ENCODE results near the gene ALDOC.

The ALDOC gene

DNA sequence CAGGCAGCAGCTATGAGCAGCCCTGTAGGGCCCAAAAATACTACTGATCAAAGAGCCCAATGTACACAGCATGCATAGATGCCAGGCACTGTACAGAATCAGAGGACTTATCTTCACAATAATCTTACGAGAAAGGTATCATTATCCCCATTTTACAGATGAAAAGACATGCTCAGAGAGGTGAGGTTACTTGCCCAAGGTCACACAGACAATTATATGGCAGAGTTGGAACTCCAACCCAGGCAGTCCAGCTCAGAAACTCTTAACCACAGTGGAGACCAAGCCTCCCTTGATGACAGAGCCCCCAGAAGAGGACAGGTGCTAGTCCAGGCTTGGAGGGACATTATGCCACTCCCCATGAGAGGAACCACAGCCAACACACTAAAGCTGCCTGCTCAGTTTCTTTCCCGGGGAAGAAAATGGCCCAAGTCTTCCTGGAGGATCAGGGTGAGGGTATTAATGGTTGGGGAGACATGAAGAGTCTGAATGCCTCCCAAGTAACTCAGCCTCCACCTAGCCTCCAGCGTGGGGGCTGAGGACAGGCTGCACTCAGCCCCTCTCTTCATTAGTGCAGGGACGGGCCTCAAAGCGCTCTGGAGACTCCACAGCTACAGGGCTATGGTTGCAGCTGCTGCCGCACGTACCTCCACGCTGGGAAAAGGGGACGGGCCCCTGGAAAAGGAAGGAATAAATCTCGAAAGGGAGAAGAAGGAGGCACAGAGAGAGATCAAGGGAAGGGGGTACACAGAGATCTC, 25.1 kb downstream of the ALDOC start:
- no peak for DNase-seq

DNA sequence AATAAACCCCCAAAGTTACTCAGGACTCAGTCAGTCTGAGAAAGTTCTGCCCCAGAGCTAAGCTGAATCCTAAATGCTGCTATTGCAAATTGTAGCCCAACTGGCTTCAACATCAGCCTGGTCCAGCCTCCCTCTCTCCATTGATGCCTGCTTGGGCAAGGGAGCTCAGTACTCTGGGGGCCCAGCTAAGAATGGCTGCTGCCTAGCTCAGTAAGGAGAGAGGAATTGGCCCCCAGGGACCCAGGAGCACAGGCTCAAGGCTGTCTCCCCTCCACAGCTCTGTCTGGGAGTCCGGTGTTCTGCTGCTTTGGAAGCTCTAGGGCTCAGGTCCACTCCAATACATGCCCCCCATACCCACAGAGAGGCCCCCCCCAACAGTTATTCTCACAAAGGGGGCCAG, 25.8 kb downstream of the ALDOC start:
- DNase-seq, result no peak

DNA sequence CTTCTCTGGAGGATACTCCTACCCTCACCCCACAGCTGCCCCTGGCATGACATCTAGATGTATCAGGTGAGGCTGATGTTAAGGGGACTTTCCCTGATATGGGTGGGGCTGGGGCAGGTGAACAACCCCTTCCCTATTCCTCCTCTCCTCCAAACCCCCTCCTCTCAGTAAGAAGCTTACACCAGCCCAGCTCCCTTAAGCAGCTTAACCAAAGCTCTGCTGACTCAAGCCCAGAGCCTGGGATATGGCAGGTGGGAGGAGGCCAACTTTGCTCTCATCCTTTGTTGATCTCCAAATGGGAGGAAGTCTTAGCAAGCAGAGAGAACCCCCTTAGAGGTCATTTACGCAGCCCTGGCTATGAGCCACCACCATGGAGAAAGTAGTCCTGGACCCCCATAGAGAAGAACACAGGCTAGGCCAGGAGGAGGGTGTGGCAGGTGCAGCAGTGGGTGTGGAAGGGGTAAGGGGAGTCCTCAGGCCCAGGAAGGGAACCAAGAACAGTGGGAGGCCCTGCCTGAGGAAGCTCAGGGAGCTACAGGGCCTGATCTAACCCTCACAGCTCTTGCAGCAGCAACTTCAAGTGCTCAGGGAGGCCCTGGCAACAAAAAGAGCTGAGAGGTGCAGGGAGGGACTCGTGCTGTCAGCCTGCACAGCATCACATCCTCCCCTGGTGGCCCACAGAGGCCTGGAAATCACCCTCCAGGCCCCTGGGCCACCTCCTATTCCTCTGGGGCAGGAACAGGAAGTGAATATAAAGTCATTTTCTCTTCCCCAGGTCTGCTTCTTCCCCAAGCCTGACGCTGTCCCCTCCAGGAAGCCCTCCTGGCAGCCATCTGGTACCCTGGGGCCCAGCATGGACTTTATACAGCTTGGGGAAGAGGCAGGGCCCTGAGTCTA, 27.2 kb downstream of the ALDOC start:
- DNase-seq, result no peak

DNA sequence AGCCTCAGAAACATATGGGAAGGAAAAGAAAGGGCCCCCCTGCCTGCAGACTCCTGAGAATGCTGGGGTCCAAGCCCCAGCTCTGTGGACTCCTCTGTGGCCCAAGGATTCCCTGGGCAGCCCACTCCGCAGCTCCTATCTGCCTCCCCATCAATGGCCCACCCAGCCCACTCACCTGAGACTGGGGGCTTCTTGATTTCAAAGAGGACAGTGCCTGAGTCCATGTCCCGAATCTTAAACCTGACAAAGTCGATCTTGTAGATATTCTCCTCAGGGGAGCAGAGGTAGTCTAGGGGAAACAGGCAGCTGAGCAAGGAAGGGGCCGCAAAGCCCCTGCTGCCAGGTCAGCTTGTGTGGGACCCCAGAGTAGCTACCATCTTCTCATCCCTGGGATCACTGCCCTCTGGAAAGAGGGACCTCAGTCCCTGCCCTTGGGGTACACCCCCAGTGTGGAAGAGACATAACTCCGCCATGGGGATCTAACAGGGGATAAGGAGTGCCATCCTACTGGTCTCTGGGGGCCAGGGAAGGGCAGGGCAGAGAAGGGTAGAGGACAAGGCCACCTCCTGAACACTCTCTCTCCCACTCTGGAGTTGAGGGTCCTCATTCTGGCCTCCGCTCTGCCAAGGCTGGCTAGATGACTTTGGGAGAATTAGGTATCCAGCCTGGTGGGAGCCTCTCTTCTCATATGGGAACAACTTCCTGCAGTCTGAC, 28.1 kb downstream of the ALDOC start:
- no peak for DNase-seq

DNA sequence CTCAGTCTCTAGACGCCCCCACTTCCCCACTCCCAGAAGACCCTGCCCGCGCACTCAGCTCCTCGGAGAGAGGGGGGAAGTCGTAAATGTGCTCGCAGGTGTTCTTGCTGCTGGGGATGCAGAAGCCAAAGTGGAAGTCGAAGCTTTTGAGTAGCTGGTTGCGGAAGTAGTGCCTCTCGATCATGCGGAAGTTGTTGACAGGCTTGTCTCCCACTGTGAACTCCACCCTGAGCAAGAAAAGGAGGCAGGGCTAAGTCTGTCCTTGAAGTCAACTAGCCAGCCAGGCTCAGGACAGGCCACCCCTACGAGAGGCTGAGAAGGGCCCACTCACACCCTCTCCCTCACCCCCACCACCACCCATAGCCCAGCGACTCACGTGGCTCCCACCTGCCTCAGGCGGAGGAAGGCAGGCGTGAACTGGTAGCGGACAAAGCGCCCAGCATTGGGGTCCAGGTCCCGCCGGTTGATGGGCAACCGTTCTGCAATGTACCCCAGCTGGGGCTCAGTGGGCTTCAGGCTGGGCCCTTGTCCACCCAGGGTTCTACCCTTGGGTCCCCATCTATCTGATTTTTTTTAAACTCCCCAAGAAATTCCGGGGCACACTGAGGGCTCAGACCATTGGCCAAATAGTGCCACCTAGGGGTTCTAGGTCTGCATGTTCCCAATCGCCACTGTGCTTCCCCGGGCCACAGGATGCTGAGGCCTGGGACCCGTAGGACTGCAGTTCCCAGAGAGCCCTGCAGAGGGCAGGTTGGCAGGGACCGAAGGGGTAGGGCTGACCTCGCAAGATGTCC, 28.9 kb downstream of the ALDOC start:
- DNase-seq, result no peak

DNA sequence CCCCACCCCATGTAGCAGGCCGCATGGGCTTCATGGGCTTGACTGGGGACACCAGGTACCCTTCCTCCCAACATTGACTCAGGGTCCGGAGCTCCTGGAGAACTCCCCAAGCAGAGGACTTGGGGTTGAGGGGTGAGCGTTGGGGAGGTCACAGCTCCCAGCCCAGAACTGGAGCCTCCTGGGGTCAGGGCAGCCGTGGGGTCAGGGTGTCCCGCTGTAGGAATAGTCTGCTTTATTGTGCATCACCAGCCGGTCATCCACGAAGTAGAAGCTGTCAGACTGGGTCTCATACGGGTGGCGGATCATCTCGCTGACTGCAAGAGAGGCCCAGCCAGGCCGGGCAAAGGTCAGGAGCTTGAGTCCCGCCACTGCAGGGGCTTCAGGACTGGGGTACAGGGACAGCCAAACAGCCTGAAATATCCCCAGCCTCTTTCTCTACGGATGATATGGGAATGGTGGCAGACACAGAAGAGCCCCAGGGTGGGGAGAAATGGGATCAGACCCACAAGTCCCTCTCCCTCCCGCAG, 29.5 kb downstream of the ALDOC start:
- DNase-seq, result no peak

DNA sequence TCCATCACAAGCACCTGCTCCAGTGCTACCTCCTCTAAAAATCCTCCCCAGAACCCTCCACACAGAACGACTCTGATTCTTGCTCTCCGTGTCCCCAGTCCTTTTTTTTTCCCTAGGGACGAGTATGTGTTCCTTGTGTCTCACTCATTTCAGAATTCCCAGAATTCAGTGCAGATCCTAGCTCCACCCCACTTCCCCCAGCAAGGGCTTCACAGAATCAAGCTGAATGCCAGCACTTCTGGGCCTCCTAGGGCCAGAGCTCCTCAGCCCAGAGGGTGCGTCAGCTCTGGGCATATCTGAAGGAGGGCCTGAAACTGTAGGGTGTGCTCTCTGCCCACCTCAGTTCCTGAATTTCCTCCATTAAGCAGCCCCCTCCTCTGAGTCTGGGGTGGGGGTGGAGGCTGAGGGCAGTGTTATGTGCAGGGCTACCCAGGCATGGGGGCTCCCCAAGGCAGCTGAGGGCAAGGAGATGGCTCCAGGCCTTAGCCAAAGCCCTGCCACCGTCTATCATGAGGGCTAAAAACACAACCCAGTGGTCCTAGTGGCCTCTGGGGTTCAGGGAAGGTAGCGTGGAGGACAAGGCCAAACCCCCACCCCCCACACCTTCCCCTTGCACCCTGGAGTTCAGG, 30.8 kb downstream of the ALDOC start:
- no peak for DNase-seq

DNA sequence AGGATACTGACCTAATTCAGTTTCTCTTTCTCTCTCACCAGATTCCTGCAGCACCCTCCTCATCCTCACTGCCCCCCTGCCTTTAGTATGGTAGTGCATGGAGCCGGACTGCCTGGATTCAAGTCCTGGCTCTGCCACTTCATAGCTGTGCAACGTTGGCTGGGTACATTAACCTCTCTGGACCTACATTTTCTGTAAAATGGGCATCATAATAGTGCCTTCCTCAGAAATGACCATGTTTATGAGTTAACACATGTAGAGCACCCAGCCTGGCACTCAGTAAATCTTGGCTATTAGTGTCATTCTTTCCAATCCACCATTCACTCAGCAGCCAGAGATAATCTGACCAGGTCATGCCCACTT, 31.6 kb downstream of the ALDOC start:
- no peak for DNase-seq

DNA sequence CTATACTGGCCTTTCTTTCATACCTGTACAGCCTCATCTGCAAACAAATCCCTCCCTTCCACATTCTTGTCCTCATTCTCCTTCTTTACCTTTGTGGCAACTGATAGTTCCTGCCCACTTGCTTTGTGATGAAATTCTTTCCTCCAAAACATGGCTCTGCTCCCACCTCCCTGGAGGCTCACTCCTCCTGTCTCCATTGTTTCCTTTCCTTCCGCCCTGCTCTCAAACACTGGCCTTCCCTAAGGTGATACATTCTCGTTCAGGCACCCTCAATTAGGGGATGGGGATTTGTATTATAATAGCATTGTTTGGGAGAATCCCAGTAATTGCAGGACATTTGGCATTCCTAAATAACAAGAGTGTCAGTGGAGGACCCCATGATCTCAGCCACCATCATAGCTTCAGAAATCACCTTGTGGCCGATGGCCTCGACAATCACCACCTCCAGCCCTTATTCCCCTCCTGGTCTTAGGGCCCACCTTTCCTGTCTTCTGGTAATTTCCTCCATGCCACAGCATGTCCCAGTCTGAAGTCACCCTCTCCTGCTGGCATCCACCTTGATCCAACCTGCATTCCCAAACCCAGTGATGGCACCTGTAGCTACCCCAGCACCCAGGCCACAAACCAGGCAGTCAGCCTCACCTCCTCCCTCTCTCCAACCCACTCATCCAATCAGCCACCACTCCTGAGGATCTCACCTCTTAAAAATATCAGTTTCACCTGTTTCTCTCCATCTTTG, 32.1 kb downstream of the ALDOC start:
- DNase-seq, result no peak

DNA sequence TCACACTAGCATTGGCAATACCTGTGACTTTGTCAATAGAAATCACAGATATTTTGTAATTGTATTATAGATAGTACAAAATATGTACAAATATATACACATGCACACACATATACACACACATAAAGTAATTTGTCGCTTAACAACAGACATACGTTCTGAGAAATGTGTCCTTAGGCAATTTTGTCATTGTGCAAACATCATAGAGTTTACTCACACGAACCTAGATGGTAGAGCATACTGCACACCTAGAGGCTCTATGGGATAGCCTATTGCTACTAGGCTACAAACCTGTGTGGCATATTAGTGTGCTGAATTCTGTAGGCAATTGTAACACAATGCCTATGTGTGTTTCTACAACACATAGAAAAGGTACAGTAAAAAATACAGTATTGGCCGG, 35.3 kb downstream of the ALDOC start:
- no peak for DNase-seq

DNA sequence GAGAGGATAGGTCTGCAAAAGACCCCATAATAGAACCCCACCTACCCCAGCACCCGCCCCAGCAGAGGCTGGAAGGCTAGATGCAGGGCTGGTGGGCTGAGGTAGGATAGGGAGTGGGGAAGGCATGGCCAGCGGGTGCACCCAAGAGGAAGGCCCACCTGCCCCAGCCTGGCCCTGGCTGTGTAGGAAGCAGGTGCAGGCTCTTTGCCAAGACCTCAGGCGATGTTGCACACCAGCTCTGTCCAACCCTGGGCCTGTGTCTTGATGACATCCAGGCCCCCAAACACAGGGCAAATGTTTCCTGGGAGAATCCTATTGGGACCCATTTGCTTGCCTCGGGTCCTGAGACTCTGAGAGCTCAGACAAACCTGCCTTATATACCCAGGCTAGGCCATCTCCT, 36.5 kb downstream of the ALDOC start:
- no peak for DNase-seq

DNA sequence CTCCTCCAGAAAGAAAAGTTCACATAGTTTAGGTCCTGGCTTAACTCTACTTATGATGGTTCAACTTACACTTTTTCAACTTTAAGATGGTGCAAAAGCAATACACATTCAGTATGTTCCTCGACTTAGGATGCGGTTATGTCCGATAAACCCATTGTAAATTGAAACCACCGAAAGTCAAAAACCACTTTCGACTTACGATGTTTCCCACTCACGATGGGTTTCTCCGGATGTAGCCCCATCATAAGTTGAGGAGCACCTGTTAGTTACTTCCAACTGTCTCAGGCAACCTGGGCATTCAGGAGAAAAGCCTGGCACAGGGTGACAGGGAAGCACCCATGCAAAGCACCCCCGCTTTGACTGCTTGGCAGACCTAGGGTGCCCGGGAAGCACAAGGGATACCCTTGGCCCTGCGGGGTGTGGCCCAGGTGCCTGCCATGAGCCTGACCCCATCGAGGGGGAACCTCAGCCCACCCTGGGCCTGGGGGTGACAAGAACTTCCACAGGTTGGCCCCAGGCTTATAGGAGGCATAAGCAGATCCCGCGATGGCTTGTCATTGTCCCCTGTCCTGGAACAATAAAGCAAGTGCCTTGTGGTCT, 38.3 kb downstream of the ALDOC start:
- no peak for DNase-seq

DNA sequence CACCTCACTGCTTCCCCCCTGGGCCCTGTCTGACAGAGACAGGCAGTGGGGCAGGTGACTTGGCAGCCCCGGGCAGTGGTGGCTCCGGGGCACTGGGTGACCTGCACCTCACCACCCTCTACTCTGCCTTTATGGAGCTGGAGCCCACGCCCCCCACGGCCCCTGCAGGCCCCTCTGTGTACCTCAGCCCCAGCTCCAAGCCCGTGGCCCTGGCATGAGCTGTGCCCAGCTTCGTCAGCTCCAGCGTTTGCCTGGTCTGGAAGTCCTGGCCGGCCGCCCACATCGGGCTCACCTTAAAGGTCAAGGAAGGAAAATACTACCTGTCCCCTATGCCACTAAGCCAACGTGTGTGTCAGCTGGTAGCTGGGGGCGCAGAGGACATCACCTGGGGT, 39.5 kb downstream of the ALDOC start:
- no peak for DNase-seq

DNA sequence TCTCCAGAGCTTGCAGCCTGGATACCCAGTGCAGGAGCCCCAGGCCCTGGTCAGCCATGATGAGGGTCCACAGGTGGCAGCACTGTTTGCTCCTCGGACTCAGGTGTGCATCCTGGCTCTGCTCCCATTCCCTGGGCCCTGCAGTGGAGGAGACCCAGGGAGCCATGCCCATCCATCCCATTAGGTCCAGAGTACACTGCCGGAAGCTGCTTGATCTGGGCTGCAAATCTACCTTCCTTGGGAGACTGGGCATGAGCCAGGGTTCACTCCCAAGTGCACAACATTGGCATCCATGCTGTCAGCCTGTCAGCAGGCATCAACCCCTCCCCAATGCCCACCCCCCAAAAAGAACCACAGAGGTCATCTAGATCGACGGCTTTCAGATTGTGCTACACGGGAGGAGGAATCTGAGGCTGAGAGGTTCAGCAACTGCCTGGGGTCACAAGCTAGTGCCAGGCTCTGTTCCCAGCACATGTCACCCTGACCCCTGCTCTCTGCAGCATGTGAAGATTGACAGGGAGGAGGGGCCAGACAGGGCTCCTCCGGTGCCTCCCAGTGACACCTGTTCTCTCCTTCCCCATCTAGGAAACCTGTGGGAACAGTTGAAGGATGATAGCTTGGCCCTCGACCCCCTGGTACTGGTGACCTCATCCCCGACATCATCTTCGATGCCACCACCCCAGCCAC, 40.0 kb downstream of the ALDOC start:
- no peak for DNase-seq

DNA sequence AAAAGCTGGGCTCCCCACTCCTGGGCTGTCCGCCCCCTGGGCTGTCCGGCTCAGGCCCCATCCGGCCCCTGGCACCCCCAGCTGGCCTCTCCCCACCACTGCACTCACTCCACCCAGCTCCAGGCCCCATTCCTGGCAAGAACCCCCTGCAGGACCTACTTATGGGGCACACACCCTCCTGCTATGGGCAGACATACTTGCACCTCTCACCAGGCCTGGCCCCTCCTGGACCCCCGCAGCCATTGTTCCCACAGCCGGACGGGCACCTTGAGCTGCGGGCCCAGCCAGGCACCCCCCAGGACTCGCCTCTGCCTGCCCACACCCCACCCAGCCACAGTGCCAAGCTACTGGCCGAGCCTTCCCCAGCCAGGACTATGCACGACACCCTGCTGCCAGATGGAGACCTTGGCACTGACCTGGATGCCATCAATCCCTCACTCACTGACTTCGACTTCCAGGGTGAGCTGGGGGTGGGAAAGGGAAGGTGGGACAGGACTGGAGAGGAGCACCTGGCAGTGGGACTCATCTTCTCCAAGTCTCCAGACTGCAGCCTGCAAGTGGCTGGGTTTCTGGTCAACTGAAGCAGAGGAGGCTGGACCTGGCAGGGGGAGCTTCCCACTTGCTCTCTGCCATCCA, 41.8 kb downstream of the ALDOC start:
- no peak for DNase-seq

DNA sequence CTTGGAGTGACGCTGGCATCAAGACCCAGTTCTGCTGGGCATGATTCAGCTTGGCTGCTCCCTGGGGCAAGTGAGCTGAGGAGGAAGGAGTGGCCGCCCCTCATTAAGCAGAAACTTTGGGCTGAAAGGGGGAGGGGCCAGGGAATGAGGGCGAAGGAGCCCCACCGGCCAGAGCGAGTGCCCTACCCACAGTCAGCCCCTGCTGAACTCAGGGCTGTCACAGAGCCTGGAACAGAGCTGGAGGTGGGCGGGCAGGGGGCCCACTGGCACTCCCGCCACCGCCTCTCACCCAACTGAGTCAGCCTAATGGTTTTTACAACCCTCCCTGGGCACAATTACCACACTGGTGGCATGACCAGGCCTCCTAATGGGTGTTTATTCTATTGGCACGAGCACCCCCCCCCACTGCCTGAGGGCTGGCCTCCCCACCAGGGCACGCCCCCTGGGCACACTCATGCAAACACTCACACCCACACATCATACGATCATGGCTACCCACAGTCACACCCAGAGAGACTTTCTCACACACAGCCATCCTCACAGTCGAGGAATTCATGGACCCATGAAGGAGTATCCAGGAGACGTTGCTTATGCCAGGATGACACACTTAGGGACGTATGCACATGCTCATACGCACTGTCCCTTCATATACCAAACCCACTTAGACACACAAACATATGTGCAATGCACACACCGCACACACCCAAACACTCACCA, 43.4 kb downstream of the ALDOC start:
- no peak for DNase-seq

DNA sequence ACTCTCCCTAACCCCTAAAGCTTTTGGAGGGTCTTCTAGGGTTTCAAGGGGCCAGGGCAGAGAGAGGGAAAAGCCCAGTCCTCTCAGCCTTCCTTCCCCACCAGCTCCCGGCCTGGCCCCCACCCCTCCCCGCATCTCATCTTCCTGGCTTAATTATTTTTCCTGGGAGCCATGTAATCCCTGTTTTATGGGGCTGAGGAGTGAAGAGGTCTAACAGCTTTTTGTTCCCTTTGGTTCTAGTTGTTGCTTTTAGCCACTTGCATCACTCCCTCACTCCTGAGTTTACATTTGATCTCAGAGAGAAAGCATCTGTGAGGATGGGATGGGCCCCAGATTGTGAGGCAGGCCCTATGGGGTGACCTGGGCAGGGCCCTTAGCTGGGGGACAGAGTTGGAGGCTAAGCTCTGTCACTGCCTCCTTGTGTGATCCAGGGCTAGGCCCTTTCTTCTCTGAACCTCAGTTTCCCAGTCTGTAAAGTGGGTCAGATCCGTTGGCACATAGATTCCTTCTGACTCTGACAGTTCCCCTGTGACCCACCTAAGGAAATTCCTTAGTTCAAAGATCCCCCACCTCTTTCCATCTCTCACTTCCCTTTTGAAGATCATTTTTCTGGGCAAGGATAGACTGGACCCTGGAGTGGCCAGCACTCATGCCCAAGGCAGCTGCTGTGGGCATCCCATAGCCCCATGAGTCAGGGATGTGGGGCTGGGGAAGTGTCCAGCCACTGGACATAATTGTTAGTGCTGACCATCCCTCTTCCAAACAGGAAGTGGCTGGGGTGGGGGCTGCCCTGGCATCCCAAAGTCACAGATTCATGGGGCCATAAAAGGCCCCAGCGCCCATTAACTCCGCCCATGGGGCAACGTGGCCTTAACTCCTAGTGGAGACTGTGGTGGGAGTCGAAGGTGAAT, 44.4 kb downstream of the ALDOC start:
- no peak for DNase-seq

DNA sequence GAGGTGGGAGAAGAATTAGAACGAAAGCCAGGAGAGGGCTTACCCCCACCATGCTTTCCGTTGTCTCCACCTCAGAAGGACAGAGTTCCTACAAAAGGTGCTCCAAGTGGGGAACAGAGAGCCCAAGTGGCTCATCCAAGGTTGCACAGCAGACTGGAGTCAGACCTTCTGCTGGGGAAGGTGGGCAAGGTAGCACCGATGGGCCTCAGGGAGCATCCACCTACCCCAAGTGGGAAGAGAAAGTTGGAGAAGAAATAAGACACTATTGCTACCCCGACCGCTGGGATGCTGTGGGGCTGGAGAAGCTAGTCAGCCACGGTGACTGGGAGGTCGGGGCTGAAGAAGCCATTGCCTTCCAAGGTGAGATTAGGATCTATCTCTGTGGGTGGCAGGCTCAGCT, 45.8 kb downstream of the ALDOC start:
- DNase-seq, result no peak

Measured in NCI-H1048 (cell line).